ENCODE measurements around the gene CLSTN2. TPM values are rescaled to one million over a fixed set of nuclear protein-coding genes. Genes with fewer than 3 reads are reported as not detected.
A peak's percentile ranks its signal among the peaks of the same experiment; 100 is the strongest.

The CLSTN2 gene
- polyA plus RNA-seq, 3 donors = not detected

GRCh38 chr3:140466535-140466934, 531.5 kb downstream of the CLSTN2 start:
- intact Hi-C loops (cut with micrococcal nuclease) = no loop called here
- H3K4me3 ChIP-seq (replicated peaks in 1 of 3; ENCODE audit: low read depth in 2 of 3, low read length in 3 of 3) = no peak overlapping the region
- H3K4me1 Mint-ChIP-seq = no peaks in the 10 kb centered on the region

GRCh38 chr3:140467104-140467577, 532.2 kb downstream of the CLSTN2 start:
- Histone ChIP-seq H3K4me3 (replicated peaks in 1 of 3; ENCODE audit: low read depth in 2 of 3, low read length in 3 of 3) (no peak overlapping the region), H3K36me3 (replicated peaks in 1 of 2; ENCODE audit: control insufficient read depth in 1 of 2, insufficient read depth in 2 of 2, low read length in 2 of 2) (no peaks in the 10 kb centered on the region), H3K4me1 (ENCODE audit: control insufficient read depth in 1 of 2, insufficient read depth in 2 of 2, low read length in 2 of 2) (no peaks in the 10 kb centered on the region), H4K20me1 (ENCODE audit: insufficient read depth, low read length) (no peaks in the 10 kb centered on the region), H3K79me2 (ENCODE audit: insufficient read depth, low read length) (no peaks in the 10 kb centered on the region), H3K9ac (ENCODE audit: insufficient read depth, low read length, poor library complexity, severe bottlenecking) (no peak overlapping the region), H3K4me2 (replicated peaks; ENCODE audit: extremely low read depth, low read length, poor library complexity, severe bottlenecking) (no peak overlapping the region), H3K27ac (ENCODE audit: low read depth in 1 of 2, low read length in 2 of 2) (no peak overlapping the region), H3K27me3 (ENCODE audit: control insufficient read depth in 2 of 2, insufficient read depth in 2 of 2, low read length in 2 of 2) (no peaks in the 10 kb centered on the region), H2AFZ (ENCODE audit: insufficient read depth, low read depth, low read length, poor library complexity, severe bottlenecking) (no peak overlapping the region), H3K9me3 (replicated peaks in 1 of 2; ENCODE audit: control insufficient read depth in 1 of 2, insufficient read depth in 1 of 2, low read length in 2 of 2) (no peaks in the 10 kb centered on the region)
- no peak for TF ChIP-seq CTCF (IDR thresholded peaks at IDR 0.05)
- H3K27me3 Mint-ChIP-seq (ENCODE audit: low read depth in 3 of 3) = peaks cover 0 to 2% (median 2%) of the 10 kb centered on the region in 3 donors
- WGBS (ENCODE audit: insufficient coverage) = 78% methylated on average over 2 of the region's 4 CpGs
- H3K9me3 Mint-ChIP-seq = peaks cover 0 to 2% (median 0%) of the 10 kb centered on the region in 7 donors
- H3K4me1 Mint-ChIP-seq = no peaks in the 10 kb centered on the region
- H3K27ac Mint-ChIP-seq = peak overlapping the region in 2 of 7 donors; percentile 34 to 36
- no peak for DNase-seq
- no peaks in the 10 kb centered on the region for H3K36me3 Mint-ChIP-seq
- no peak overlapping the region for H3K4me3 Mint-ChIP-seq
- intact Hi-C loops (cut with micrococcal nuclease) = no loop called here

More at GRCh38 chr3:140466535-140466934, 531.5 kb downstream of the CLSTN2 start:
- Histone ChIP-seq H4K20me1 (ENCODE audit: insufficient read depth, low read length) (no peaks in the 10 kb centered on the region), H3K9ac (ENCODE audit: insufficient read depth, low read length, poor library complexity, severe bottlenecking) (no peak overlapping the region), H3K9me3 (replicated peaks in 1 of 2; ENCODE audit: control insufficient read depth in 1 of 2, insufficient read depth in 1 of 2, low read length in 2 of 2) (no peaks in the 10 kb centered on the region), H3K79me2 (ENCODE audit: insufficient read depth, low read length) (no peaks in the 10 kb centered on the region), H3K4me1 (ENCODE audit: control insufficient read depth in 1 of 2, insufficient read depth in 2 of 2, low read length in 2 of 2) (no peaks in the 10 kb centered on the region), H3K4me2 (replicated peaks; ENCODE audit: extremely low read depth, low read length, poor library complexity, severe bottlenecking) (no peak overlapping the region), H2AFZ (ENCODE audit: insufficient read depth, low read depth, low read length, poor library complexity, severe bottlenecking) (no peak overlapping the region), H3K27me3 (ENCODE audit: control insufficient read depth in 2 of 2, insufficient read depth in 2 of 2, low read length in 2 of 2) (no peaks in the 10 kb centered on the region), H3K27ac (ENCODE audit: low read depth in 1 of 2, low read length in 2 of 2) (no peak overlapping the region), H3K36me3 (replicated peaks in 1 of 2; ENCODE audit: control insufficient read depth in 1 of 2, insufficient read depth in 2 of 2, low read length in 2 of 2) (no peaks in the 10 kb centered on the region)
- no peak overlapping the region for H3K27ac Mint-ChIP-seq
- H3K4me3 Mint-ChIP-seq = no peak overlapping the region
- H3K9me3 Mint-ChIP-seq = peaks cover 0 to 2% (median 0%) of the 10 kb centered on the region in 7 donors
- 95% methylated on average over 7 of the region's 9 CpGs for WGBS (ENCODE audit: insufficient coverage)
- TF ChIP-seq CTCF (IDR thresholded peaks at IDR 0.05) = no peak
- no peak for DNase-seq
- no peaks in the 10 kb centered on the region for H3K36me3 Mint-ChIP-seq
- peaks cover 1 to 2% (median 2%) of the 10 kb centered on the region in 3 donors for H3K27me3 Mint-ChIP-seq (ENCODE audit: low read depth in 3 of 3)
